GM12878 (cell line): ENCODE measurements around the gene DHRS1. TPM values are rescaled to one million over a fixed set of nuclear protein-coding genes. Genes with fewer than 3 reads are reported as not detected.

Experiments
- ASH2L ChIP-seq: fragments of 300-600, 200-600 bp; sonication (generic); IDR thresholded peaks from 2 replicates; pipeline ENCODE4 v1.6.1; 2017; ENCODE audit warnings: low read depth, mild to moderate bottlenecking, borderline replicate concordance
- ATF2 ChIP-seq: IDR thresholded peaks from 2 replicates; pipeline ENCODE4 v1.6.1; 2012; ENCODE audit warnings: low read length, inconsistent platforms
- BACH1 ChIP-seq: fragments of 450-650 bp; IDR thresholded peaks from 2 replicates; pipeline ENCODE4 v1.6.1; 2017; ENCODE audit warnings: mild to moderate bottlenecking, borderline replicate concordance
- CEBPB ChIP-seq, 2 experiments: fragments of 150-350 bp in 1 of 2; IDR thresholded peaks; 2 replicates each; pipeline ENCODE4 v1.6.1; 2012 to 2014; ENCODE audit warnings: low read depth in 2 of 2, low read length in 2 of 2, borderline replicate concordance in 1 of 2, inconsistent platforms in 1 of 2
- DPF2 ChIP-seq: fragments of 450-650 bp; IDR thresholded peaks from 2 replicates; pipeline ENCODE4 v1.6.1; 2017; ENCODE audit warnings: mild to moderate bottlenecking
- HCFC1 ChIP-seq: fragments of 150-350 bp; IDR thresholded peaks from 2 replicates; pipeline ENCODE4 v1.6.1; 2014; ENCODE audit warnings: low read length
- KLF5 ChIP-seq: fragments of 450-650 bp; IDR thresholded peaks from 2 replicates; pipeline ENCODE4 v1.6.1; 2014; ENCODE audit warnings: mild to moderate bottlenecking; ENCODE audit not compliant: partially characterized antibody
- LARP7 ChIP-seq: fragments of 450-650 bp; IDR thresholded peaks from 2 replicates; pipeline ENCODE4 v1.6.1; 2017; ENCODE audit warnings: mild to moderate bottlenecking
- MAX ChIP-seq: IDR thresholded peaks from 2 replicates; pipeline ENCODE4 v1.6.1; 2012; ENCODE audit warnings: low read depth, low read length, improper control_type of control experiment
- MTA3 ChIP-seq: IDR thresholded peaks from 2 replicates; pipeline ENCODE4 v1.6.1; 2012; ENCODE audit warnings: low read length, inconsistent platforms, borderline replicate concordance
- MYB ChIP-seq: fragments of 150-350 bp; IDR thresholded peaks from 2 replicates; pipeline ENCODE4 v1.6.1; 2014; ENCODE audit warnings: mild to moderate bottlenecking, low read depth, low read length, borderline replicate concordance
- NRF1 ChIP-seq: conservative IDR thresholded peaks from 2 replicates; pipeline ENCODE4 v1.6.1; 2011; ENCODE audit warnings: mild to moderate bottlenecking, low read depth, low read length, improper control_type of control experiment
- RFX5 ChIP-seq: IDR thresholded peaks from 2 replicates; pipeline ENCODE4 v1.6.1; 2011; ENCODE audit warnings: low read depth, low read length, improper control_type of control experiment
- SIX5 ChIP-seq: IDR thresholded peaks from 2 replicates; pipeline ENCODE4 v1.6.1; 2011; ENCODE audit warnings: mild to moderate bottlenecking, low read depth, low read length, moderate library complexity; ENCODE audit not compliant: severe bottlenecking
- SMAD5 ChIP-seq: IDR thresholded peaks from 2 replicates; pipeline ENCODE4 v1.6.1; 2016; ENCODE audit warnings: antibody characterized with exemption, low read depth
- SUZ12 ChIP-seq: fragments of 200-600 bp; sonication (generic); IDR thresholded peaks from one replicate; pipeline ENCODE4 v1.6.1; 2018; ENCODE audit warnings: antibody characterized with exemption, mild to moderate bottlenecking; ENCODE audit not compliant: unreplicated experiment
- USF1 ChIP-seq: IDR thresholded peaks from 2 replicates; pipeline ENCODE4 v1.6.1; 2011; ENCODE audit warnings: borderline replicate concordance, low read depth, mild to moderate bottlenecking, moderate library complexity, mixed read lengths, low read length; ENCODE audit not compliant: insufficient read depth; ENCODE audit errors: extremely low read length
- WRNIP1 ChIP-seq: IDR thresholded peaks from 2 replicates; pipeline ENCODE4 v1.6.1; 2011; ENCODE audit warnings: low read depth, low read length, improper control_type of control experiment, borderline replicate concordance
- ZBTB11 ChIP-seq: fragments of 450-650 bp; formaldehyde crosslinking; IDR thresholded peaks from 2 replicates; pipeline ENCODE4 v1.5.0; 2022; ENCODE audit warnings: mild to moderate bottlenecking, missing genetic modification characterization
- ZNF687 ChIP-seq: fragments of 450-650 bp; IDR thresholded peaks from 2 replicates; pipeline ENCODE4 v1.6.1; 2017; ENCODE audit warnings: mild to moderate bottlenecking, moderate library complexity
- polyA plus RNA-seq, 11 experiments: library from polyadenylated mRNA; depleted of rRNA in 4 of 11; unstranded in 6 of 11; stranded (reverse) in 5 of 11; fragments of >200 nt; fragmentation: Nextera tagmentation in 4 of 11; fragmentation: Illumina TruSeq in 1 of 11; extraction: Ambion mirVana in 4 of 11; extraction: Trizol in 1 of 11; gene quantifications; 1 replicate in 1 of 11; 2 replicates in 10 of 11; pipeline versions ENCODE4 v1.2.1 to v1.2.3, GENCODE V29; 2011 to 2016; ENCODE audit warnings: inconsistent platforms in 2 of 11, missing spikeins in 2 of 11, low read depth in 1 of 11
- total RNA-seq, 4 experiments: library from RNA; depleted of rRNA in 3 of 4; stranded (reverse); fragments of >200 nt in 3 of 4; fragmentation: Illumina TruSeq in 1 of 4; extraction: Trizol in 1 of 4; gene quantifications; 2 replicates each; pipeline versions ENCODE4 v1.2.1 to v1.2.3, GENCODE V29; 2013 to 2021

The DHRS1 gene
- total and polyA plus RNA-seq, 10 of the 15 experiments (the other 5 are each of a cell fraction or from before 2014, with no cell fraction given), result 12.1 to 45.0 (median 25.7) TPM

- TF ChIP-seq ZNF687 (peak; percentile 98), ZBTB11 (CRISPR knock-in tag) (no peak), DPF2 (peak; percentile 95), SMAD5 (peak; percentile 69; the same call in 1 of the 2 replicates), NRF1 (peak; percentile 88), WRNIP1 (peak; percentile 90; the same call in 1 of the 2 replicates), LARP7 (peak; percentile 99), CEBPB (IDR thresholded peaks at IDR 0.05; ENCODE audit: borderline replicate concordance in 1 of 2, low read depth in 2 of 2, low read length in 2 of 2) (no peak), BACH1 (peak; percentile 78), HCFC1 (peak; percentile 70), ASH2L (no peak), MAX (peak; percentile 82), ATF2 (no peak), RFX5 (peak; percentile 61; the same call in 1 of the 2 replicates), USF1 (no peak), MYB (no peak), KLF5 (peak; percentile 89), MTA3 (no peak), SUZ12 (no peak), SIX5 (peak; percentile 41)
These were observed 28.3 kb downstream of the DHRS1 start, which contains the start of gene RABGGTA (continued) for GRCh38 chr14:24271134-24271833.
